ENCODE results near the gene CTCFL. TPM values are rescaled to one million over a fixed set of nuclear protein-coding genes. Genes with fewer than 3 reads are reported as not detected.

CTCFL gene
- total RNA-seq, 3 donors from 2014 or later = 0.11 to 0.27 (median 0.15) TPM

DNA sequence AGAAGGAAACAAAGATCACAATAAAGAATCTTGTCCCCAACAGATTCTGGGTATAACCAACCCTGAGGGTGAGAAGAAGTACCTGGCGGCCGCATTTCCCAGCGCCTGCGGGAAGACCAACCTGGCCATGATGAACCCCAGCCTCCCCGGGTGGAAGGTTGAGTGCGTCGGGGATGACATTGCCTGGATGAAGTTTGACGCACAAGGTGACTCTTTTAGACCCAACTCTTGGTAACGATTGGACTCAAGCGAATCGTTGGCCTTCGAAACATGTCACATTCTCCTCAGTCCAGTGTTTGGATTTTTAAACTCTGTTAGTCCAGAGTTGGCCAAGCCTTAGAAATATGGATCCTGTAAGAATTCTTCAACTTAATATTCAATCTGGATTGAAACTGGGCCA lies 38.6 kb upstream of the CTCFL start:
- H3K4me1 Mint-ChIP-seq (ENCODE audit: low read depth) = no peaks in the 10 kb centered on the region
- peaks cover 24% of the 10 kb centered on the region for H3K27me3 Mint-ChIP-seq (ENCODE audit: low read depth)
- H3K9me3 Mint-ChIP-seq = no peaks in the 10 kb centered on the region
- DNase-seq = no peak
- ATAC-seq = no peak
- no peak overlapping the region for H3K4me3 Mint-ChIP-seq
- no peaks in the 10 kb centered on the region for H3K36me3 Mint-ChIP-seq (ENCODE audit: insufficient read depth)

DNA sequence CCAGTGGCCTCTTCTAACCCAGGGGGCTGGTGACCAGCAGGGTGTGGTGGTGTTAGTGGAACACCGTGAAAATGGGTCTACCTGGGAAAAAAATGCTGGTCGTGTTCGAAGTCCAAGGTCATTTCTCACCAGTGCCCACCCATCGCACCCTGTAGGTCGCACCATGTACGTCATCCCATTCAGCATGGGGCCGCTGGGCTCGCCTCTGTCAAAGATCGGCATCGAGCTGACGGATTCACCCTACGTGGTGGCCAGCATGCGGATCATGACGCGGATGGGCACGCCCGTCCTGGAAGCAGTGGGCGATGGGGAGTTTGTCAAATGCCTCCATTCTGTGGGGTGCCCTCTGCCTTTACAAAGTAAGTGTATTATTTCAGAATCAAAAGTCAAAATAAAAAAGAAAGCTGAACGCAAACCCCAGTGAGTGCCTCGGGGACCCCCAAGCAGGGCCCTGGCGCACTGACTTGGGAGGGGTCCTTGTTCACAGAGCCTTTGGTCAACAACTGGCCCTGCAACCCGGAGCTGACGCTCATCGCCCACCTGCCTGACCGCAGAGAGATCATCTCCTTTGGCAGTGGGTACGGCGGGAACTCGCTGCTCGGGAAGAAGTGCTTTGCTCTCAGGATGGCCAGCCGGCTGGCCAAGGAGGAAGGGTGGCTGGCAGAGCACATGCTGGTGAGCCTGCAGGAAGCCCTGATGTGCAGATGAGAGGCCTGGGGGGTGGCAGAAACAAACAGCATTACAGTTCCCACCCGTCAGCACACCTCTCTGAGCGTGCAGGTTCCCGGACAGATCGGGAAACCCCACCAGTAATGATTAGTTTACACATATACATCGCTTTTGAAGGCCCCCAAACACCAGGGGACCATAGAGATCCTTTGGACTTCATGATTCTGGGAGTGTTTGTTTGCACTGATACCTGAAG lies 37.9 kb upstream of the CTCFL start:
- Mint-ChIP-seq H3K4me3 (no peak overlapping the region), H3K27me3 (ENCODE audit: low read depth) (peaks cover 23% of the 10 kb centered on the region), H3K36me3 (ENCODE audit: insufficient read depth) (no peaks in the 10 kb centered on the region), H3K9me3 (no peaks in the 10 kb centered on the region), H3K4me1 (ENCODE audit: low read depth) (no peaks in the 10 kb centered on the region)
- DNase-seq (no peak), ATAC-seq (no peak)

DNA sequence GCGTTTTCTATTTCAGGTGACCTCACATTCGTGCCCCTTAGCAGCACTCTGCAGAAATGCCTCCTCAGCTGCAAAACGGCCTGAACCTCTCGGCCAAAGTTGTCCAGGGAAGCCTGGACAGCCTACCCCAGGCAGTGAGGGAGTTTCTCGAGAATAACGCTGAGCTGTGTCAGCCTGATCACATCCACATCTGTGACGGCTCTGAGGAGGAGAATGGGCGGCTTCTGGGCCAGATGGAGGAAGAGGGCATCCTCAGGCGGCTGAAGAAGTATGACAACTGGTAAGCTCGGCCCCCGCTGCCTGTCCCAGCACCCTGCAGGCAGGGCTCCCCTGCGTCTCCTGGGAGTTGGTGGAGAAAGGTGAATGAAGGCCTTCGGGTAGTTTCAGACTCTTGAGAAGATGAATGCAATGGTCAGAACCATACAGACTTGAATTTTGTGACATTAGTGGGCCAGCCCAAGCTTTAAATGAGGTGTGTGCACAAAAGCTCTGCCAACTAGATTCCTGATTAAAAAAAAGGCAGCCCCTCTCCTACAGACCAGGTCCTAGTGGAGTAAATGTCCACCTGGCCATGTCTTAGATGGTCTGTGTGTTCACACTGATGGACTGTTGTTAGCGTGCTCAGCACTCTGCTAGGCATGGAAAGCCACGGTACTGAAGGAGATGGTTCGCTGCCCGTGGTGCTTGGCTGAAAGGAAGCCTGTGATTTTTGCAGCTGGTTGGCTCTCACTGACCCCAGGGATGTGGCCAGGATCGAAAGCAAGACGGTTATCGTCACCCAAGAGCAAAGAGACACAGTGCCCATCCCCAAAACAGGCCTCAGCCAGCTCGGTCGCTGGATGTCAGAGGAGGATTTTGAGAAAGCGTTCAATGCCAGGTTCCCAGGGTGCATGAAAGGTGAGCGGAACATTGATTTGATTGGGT lies 36.7 kb upstream of the CTCFL start:
- Mint-ChIP-seq H3K4me1 (ENCODE audit: low read depth) (no peaks in the 10 kb centered on the region), H3K9me3 (no peaks in the 10 kb centered on the region), H3K36me3 (ENCODE audit: insufficient read depth) (no peaks in the 10 kb centered on the region), H3K27me3 (ENCODE audit: low read depth) (peaks cover 29% of the 10 kb centered on the region), H3K4me3 (no peak overlapping the region)
- no peak for DNase-seq
- ATAC-seq = no peak

DNA sequence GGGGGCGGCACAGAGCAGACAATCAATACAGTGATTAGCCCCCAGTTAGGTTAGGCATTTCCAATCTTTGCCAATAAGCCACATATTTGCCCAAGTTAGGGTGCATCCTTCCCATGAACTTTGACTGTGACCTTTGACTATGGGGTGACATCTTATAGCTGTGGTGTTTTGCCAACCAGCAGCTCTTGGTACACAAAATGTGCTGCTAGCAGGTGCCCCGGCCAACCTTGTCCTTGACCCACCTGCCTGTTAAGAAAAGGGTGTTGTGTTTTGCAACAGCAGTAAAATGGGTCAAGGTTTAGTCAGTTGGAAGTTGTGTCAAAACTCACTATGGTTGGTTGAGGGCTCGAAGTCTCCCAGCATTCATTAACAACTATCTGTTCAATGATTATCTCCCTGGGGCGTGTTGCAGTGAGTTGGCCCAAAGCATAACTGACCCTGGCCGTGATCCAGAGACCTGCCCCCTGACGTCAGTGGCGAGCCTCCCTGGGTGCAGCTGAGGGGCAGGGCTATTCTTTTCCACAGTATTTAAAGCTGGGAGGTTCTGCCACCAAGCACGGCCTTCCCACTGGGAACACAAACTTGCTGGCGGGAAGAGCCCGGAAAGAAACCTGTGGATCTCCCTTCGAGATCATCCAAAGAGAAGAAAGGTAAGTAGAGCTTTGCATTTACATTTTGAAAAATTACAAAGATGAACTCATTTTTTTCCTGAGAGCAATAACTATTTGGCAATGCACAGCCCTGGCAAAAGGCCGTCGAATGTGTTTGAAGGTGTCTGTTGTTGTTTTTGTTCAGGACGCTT lies 35.8 kb upstream of the CTCFL start, which contains the start of gene PCK1:
PCK1 (plus strand) TSS at position 557 of the 802 bp plus-strand sequence. CDS start 302 bp downstream, outside the sequence.
- Mint-ChIP-seq H3K4me1 (ENCODE audit: low read depth) (no peaks in the 10 kb centered on the region), H3K9me3 (no peaks in the 10 kb centered on the region), H3K36me3 (ENCODE audit: insufficient read depth) (no peaks in the 10 kb centered on the region), H3K27me3 (ENCODE audit: low read depth) (peaks cover 35% of the 10 kb centered on the region), H3K4me3 (no peak within 1 kb of the TSS)
- DNase-seq = no peak
- no peak for ATAC-seq

DNA sequence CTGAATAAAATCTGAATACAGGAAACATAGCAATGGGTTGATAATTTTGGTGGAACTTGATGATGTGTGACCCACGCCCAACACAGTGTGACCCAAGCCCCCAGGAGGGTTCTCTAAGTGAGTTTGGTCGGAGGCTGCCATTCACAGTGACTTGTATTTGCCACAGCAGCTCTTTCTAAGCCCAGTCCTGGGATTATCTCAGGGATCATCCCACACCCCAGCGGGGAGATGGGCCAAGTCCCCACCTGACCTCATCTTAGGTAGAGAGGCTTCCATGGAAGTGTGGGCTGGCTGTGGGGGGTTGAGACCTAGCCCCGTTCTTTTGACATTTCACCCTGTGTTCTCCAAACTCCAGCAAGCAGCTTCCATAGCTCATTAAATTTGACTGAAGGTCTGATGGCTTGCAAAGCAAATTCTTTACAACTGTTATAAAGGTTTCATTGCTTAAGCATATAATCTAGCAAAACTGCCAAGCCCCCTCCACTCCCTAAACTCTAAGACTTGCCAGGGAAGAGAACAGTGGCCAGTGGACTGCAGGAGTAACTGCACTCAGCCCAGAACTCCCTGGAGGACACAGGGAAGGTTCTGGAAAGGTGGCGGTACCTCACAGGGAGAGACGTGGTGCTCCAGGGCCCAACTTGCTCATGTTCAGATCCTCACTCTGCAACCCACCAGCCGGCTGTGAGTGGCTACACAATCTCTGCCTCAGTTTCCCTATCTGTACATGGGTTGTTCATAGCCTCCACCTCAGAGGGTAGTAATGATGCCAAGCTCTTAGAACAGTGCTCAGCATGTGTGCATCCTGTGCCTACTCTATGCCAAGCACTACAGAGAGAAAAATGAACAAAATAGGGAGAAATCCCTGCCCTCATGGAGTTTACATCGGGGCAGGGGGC lies 35.0 kb upstream of the CTCFL start:
- H3K4me3 Mint-ChIP-seq = no peak overlapping the region
- no peaks in the 10 kb centered on the region for H3K4me1 Mint-ChIP-seq (ENCODE audit: low read depth)
- peaks cover 35% of the 10 kb centered on the region for H3K27me3 Mint-ChIP-seq (ENCODE audit: low read depth)
- H3K36me3 Mint-ChIP-seq (ENCODE audit: insufficient read depth) = no peaks in the 10 kb centered on the region
- DNase-seq = no peak
- H3K9me3 Mint-ChIP-seq = no peaks in the 10 kb centered on the region
- ATAC-seq = no peak

DNA sequence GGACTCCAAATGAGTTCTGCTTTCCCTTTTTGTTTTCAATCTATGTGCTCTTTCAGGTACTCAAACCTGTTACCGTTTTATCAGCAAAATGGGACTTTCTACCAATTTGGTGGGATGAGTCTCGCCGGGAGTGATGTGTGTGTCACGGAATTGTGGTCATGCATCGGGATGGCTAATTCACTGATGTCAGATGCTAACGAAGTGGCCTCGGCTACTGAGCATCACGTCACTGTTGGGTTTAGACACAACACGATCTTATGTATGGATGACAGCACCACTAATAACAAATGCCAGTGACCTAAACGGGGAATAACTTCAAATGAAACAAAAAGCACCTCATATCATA lies 34.3 kb upstream of the CTCFL start:
- Mint-ChIP-seq H3K27me3 (ENCODE audit: low read depth) (peaks cover 35% of the 10 kb centered on the region), H3K4me1 (ENCODE audit: low read depth) (no peaks in the 10 kb centered on the region)

DNA sequence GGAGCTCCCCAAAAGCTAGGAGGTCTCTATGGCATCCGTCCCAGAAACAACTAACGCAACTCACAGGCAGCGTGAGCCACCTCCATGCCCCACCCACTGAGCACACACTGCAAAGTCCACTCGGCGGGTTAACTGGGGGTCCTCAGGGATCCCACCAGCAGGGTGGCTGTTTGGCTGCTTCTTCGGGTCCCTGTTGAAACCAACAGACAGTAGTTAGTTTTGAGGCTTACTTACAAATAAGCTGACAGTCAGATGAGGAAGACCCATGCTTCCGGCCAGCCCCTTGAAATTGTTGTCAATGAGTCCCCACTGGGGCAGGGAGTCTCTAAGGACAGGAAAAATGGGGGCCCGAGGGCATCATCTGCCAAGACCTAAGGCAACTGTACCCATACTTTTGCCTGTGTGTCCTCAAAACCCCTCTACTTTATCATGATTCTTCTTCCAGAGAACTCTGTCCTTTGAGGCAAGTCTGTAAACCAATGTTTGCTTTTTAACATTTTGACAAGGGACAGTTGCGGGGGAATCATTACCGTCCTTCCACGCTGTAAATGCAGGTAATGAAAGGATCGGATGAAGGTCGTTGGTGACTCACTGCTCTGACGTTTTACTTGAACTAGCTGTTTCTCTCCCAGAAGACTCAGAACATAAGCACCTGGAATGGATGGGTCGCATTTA lies 33.8 kb upstream of the CTCFL start:
- no peak for DNase-seq
- no peak for ATAC-seq
- Mint-ChIP-seq H3K27me3 (ENCODE audit: low read depth) (peaks cover 31% of the 10 kb centered on the region), H3K4me1 (ENCODE audit: low read depth) (no peaks in the 10 kb centered on the region), H3K4me3 (no peak overlapping the region), H3K9me3 (no peaks in the 10 kb centered on the region), H3K36me3 (ENCODE audit: insufficient read depth) (no peaks in the 10 kb centered on the region)

More for the DNA sequence above, 34.3 kb upstream of the CTCFL start:
- no peak for ATAC-seq
- H3K36me3 Mint-ChIP-seq (ENCODE audit: insufficient read depth) = no peaks in the 10 kb centered on the region
- no peak for DNase-seq
- no peak overlapping the region for H3K4me3 Mint-ChIP-seq
- H3K9me3 Mint-ChIP-seq = no peaks in the 10 kb centered on the region

DNA sequence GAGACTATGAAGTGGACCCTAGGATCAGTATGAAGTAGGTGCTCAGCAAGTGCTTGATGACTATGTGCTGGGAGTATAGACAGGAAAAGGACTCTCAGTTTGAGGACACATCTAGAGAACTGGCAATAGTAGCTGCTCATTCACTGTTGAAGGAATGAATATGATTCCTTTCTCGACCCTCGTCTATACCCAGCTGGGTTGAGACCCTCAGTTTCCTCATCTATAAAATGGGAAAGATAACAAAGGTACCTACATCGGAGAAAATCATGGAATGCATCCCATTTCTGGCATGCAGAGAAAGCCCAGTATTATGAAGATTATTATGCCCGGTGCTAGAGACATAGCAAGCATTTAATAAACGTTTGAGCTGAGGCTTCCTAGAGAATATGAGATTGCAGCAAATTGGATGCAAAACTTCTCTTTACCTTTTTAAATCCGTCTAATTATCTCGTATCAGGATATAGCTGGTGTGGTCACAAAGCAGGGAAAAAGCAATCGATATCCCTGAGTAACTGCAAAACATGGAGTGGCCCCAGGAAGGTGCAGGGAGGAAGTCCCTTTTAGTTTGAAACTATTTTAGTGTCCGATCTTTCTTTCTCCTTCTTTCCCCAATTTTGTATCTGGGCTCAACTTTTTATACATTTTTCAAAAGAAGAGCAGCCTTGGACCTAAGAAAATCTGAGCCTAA lies 33.1 kb upstream of the CTCFL start:
- no peak overlapping the region for H3K4me3 Mint-ChIP-seq
- ATAC-seq = no peak
- no peaks in the 10 kb centered on the region for H3K4me1 Mint-ChIP-seq (ENCODE audit: low read depth)
- H3K27me3 Mint-ChIP-seq (ENCODE audit: low read depth) = peaks cover 26% of the 10 kb centered on the region
- no peaks in the 10 kb centered on the region for H3K36me3 Mint-ChIP-seq (ENCODE audit: insufficient read depth)
- H3K9me3 Mint-ChIP-seq = no peaks in the 10 kb centered on the region
- no peak for DNase-seq

DNA sequence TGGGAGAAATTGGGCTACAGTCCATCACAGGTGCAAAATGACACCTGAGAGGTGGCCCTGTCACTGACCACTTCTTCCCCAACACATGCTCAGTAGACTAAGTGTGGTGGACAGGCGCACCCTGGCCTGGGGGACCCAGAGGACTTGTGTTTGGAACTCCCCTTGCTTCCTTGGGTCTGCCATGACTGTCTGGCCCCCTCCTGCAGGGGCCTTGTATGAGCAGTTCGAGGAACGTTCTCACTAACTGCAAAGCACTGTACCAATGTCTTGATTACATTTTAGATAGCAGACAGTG lies 32.0 kb upstream of the CTCFL start:
- no peak for ATAC-seq
- no peaks in the 10 kb centered on the region for H3K36me3 Mint-ChIP-seq (ENCODE audit: insufficient read depth)
- no peak for DNase-seq
- no peaks in the 10 kb centered on the region for H3K9me3 Mint-ChIP-seq
- no peaks in the 10 kb centered on the region for H3K4me1 Mint-ChIP-seq (ENCODE audit: low read depth)
- no peak overlapping the region for H3K4me3 Mint-ChIP-seq
- peaks cover 26% of the 10 kb centered on the region for H3K27me3 Mint-ChIP-seq (ENCODE audit: low read depth)

DNA sequence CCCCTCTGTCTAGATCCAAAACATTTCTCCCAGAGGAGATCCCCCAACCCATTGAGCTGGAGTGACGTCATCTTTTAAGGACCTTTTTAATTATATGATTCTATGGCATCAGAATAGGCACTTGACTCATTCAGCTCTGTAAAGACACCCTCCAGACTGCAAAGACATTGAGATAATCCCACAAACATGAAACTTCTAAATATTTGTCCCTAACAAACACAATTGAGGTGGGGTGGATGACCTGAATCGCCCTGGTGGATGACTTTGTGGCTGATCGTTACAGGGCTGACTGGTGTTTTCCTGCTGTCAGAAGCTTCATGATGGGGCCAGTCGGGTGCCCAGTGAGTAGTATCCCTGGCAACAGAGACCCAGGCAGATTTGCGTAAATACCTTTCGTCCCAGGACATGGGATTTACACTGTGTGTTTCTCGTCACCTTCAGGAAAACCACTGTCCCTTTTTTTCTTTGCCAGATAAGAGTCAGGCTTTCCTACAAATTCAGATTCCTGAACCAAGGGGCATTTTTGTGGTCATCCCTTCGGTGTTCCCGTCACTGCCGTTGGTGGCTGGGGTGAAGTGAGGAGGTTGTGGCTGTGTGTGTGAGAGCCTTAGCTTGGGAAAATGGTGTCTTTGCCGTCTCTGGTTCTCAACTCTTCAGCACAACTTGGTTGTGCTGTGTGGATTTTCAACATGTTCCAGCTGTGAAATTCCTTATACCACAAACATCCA lies 30.7 kb upstream of the CTCFL start:
- no peaks in the 10 kb centered on the region for H3K9me3 Mint-ChIP-seq
- no peaks in the 10 kb centered on the region for H3K36me3 Mint-ChIP-seq (ENCODE audit: insufficient read depth)
- H3K27me3 Mint-ChIP-seq (ENCODE audit: low read depth) = peaks cover 26% of the 10 kb centered on the region
- H3K4me3 Mint-ChIP-seq = no peak overlapping the region
- H3K4me1 Mint-ChIP-seq (ENCODE audit: low read depth) = no peaks in the 10 kb centered on the region
- ATAC-seq = no peak
- no peak for DNase-seq

DNA sequence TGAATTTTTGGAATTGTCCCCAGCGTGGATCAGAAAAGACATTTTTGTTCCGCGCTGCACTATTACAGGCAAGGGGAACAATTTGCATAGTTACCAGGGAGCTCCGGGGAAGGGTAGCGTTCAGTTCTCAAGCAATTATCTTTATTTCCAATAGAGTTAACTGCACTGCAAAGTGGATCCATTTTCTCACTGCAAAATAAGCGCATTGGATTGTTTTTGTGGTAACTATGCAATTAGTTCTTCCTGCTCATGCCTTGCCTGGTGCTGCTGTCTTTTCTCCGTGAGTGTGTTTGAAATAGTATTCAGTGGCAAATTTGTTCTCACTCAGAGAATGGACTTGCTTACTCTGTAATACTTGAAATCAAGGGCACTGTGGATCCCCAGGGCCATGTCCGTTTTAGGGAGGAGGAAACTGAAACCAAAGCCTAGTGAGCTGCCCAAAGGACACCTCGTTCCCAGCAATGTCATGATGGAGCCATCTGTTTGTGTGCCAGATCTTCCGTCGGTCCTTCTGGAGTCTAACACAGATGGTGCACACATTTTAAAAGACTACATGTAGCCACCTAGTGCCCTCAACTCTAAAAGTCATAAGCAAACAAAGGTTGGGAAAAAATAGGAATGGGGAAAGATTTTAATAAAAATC lies 28.6 kb upstream of the CTCFL start:
- DNase-seq (no peak), ATAC-seq (no peak)
- Mint-ChIP-seq H3K9me3 (no peaks in the 10 kb centered on the region), H3K27me3 (ENCODE audit: low read depth) (peaks cover 18% of the 10 kb centered on the region), H3K36me3 (ENCODE audit: insufficient read depth) (no peaks in the 10 kb centered on the region), H3K4me1 (ENCODE audit: low read depth) (no peaks in the 10 kb centered on the region), H3K4me3 (no peak overlapping the region)

DNA sequence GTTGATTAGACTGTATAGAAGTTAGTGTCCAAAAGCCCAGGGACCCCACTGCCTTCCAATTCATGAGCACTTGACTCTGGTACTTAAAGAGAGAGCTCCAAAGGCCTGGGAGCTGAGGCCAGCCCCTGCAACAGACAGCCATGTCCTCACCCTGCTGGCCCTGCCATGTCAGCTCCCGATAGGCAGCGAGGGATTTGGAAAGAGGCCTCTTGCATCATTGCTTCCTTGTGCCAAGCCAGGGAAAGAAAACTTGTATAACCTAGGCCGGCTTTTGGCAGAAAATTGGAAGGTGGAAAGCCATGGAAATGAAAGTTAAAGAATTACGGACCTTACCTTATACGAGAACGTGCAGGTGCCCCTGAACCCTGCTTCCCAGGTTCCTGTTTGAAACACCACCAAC lies 27.5 kb upstream of the CTCFL start:
- Mint-ChIP-seq H3K4me1 (ENCODE audit: low read depth) (no peaks in the 10 kb centered on the region), H3K9me3 (no peaks in the 10 kb centered on the region), H3K4me3 (no peak overlapping the region), H3K36me3 (ENCODE audit: insufficient read depth) (no peaks in the 10 kb centered on the region), H3K27me3 (ENCODE audit: low read depth) (peaks cover 22% of the 10 kb centered on the region)
- DNase-seq (no peak), ATAC-seq (no peak)
